K562 (cell line): ENCODE measurements around the gene CLEC4A. TPM values are rescaled to one million over a fixed set of nuclear protein-coding genes. Genes with fewer than 3 reads are reported as not detected.

ENCODE experiments used
- CTBP1 ChIP-seq: fragments of 450-650 bp; IDR thresholded peaks from 2 replicates; pipeline ENCODE4 v1.6.1; 2016; ENCODE audit warnings: borderline replicate concordance
- GABPB1 ChIP-seq: sonication (generic); formaldehyde crosslinking; IDR thresholded peaks from 2 replicates; pipeline ENCODE4 v1.8.0; 2022; ENCODE audit warnings: mild to moderate bottlenecking, missing genetic modification reagents
- HDAC6 ChIP-seq: IDR thresholded peaks from 2 replicates; pipeline ENCODE4 v1.6.1; 2012; ENCODE audit warnings: low read depth, mild to moderate bottlenecking, control low read depth, inconsistent platforms, low read length, moderate library complexity
- MEIS2 ChIP-seq: fragments of 450-650 bp; IDR thresholded peaks from 2 replicates; pipeline ENCODE4 v1.6.1; 2014; ENCODE audit warnings: mild to moderate bottlenecking; ENCODE audit not compliant: partially characterized antibody
- REST ChIP-seq, 2 experiments: fragments of 450-650 bp; formaldehyde crosslinking in 1 of 2; IDR thresholded peaks; 2 replicates each; pipeline versions ENCODE4 v1.4.0 to v1.6.1; 2014 to 2020; ENCODE audit warnings: mild to moderate bottlenecking in 2 of 2, borderline replicate concordance in 1 of 2, low read depth in 1 of 2
- TEAD4 ChIP-seq, 2 experiments: sonication (generic) in 1 of 2; formaldehyde crosslinking in 1 of 2; IDR thresholded peaks; 2 replicates each; pipeline versions ENCODE4 v1.6.1 to v1.8.0; 2012 to 2022; ENCODE audit warnings: borderline replicate concordance in 1 of 2, inconsistent platforms in 1 of 2, low read length in 1 of 2, mild to moderate bottlenecking in 1 of 2, missing genetic modification reagents in 1 of 2
- TSHZ1 ChIP-seq: fragments of 250-450 bp; sonication (Bioruptor Pico); IDR thresholded peaks from 2 replicates; pipeline ENCODE4 v1.4.0; 2020; ENCODE audit warnings: mild to moderate bottlenecking, moderate library complexity
- ZNF232 ChIP-seq: sonication (generic); formaldehyde crosslinking; IDR thresholded peaks from 2 replicates; pipeline ENCODE4 v1.8.0; 2022; ENCODE audit warnings: mild to moderate bottlenecking, missing genetic modification reagents
- ZNF583 ChIP-seq: fragments of 250-450 bp; sonication (Bioruptor Pico); IDR thresholded peaks from 2 replicates; pipeline ENCODE4 v1.4.0; 2020
- ZZZ3 ChIP-seq: fragments of 450-650 bp; IDR thresholded peaks from 2 replicates; pipeline ENCODE4 v1.6.1; 2016; ENCODE audit warnings: antibody characterized with exemption, mild to moderate bottlenecking, moderate library complexity
- polyA plus RNA-seq, 8 experiments: library from polyadenylated mRNA; depleted of rRNA in 4 of 8; stranded (reverse) in 5 of 8; unstranded in 3 of 8; fragments of >200 nt; fragmentation: Nextera tagmentation in 2 of 8; fragmentation: Illumina TruSeq in 1 of 8; extraction: Ambion mirVana in 2 of 8; extraction: Trizol in 1 of 8; gene quantifications; 2 replicates each; pipeline versions ENCODE4 v1.2.1 to v1.2.3, GENCODE V29; 2011 to 2014; ENCODE audit warnings: inconsistent platforms in 1 of 8, missing spikeins in 1 of 8
- total RNA-seq, 7 experiments: library from RNA; depleted of rRNA in 6 of 7; stranded (reverse); fragments of >200 nt in 6 of 7; fragmentation: Illumina TruSeq in 2 of 7; extraction: Trizol in 2 of 7; gene quantifications; 2 replicates each; pipeline versions ENCODE4 v1.2.1 to v1.2.3, GENCODE V29; 2011 to 2021; ENCODE audit warnings: low replicate concordance in 1 of 7

CLEC4A gene
- total and polyA plus RNA-seq, 9 of the 15 experiments (the other 6 are each of a cell fraction or from before 2014, with no cell fraction given): 0.06 to 0.27 (median 0.18) TPM; not detected in 5

- no peak for TF ChIP-seq ZNF583 (CRISPR knock-in tag)
- no peak for TF ChIP-seq HDAC6
- no peak for TF ChIP-seq GABPB1 (CRISPR knock-in tag)
- no peak for TF ChIP-seq ZNF232 (CRISPR knock-in tag)
- TF ChIP-seq TEAD4 (IDR thresholded peaks at IDR 0.05; ENCODE audit: low read length): no peak
- no peak for TF ChIP-seq TEAD4 (CRISPR knock-in tag; IDR thresholded peaks at IDR 0.05; ENCODE audit: borderline replicate concordance)
- TF ChIP-seq ZZZ3: no peak
- no peak for TF ChIP-seq TSHZ1 (CRISPR knock-in tag)
- TF ChIP-seq CTBP1: no peak
- no peak for TF ChIP-seq REST (IDR thresholded peaks at IDR 0.05; ENCODE audit: borderline replicate concordance)
- no peak for TF ChIP-seq REST (CRISPR knock-in tag; IDR thresholded peaks at IDR 0.05; ENCODE audit: low read depth)
- TF ChIP-seq MEIS2: no peak
Observed at GRCh38 chr12:8080120-8080519, 43.3 kb upstream of the CLEC4A start (continued).
